Endothelial cell of umbilical vein (primary cell): ENCODE results near the gene NUP153. TPM values are rescaled to one million over a fixed set of nuclear protein-coding genes. Genes with fewer than 3 reads are reported as not detected.

Source experiments
- BruUV-seq: library from RNA; stranded (reverse); fragments of 400-500 nt; replicated peaks from 2 replicates; lab custom pipeline; 2021; lab: Mats Ljungman, UMichigan
- CTCF ChIA-PET: fragments of 300-600, 350-600 bp; sonication (Branson Sonifier 250); formaldehyde crosslinking; loops from one replicate; lab custom pipeline; 2021; ENCODE audit warnings: antibody characterized with exemption, inconsistent platforms; lab: Charles Lee
- POLR2A ChIA-PET: fragments of 300-600, 350-600 bp; sonication (Branson Sonifier 250); formaldehyde crosslinking; loops from one replicate; lab custom pipeline; 2021; ENCODE audit warnings: antibody characterized with exemption, inconsistent platforms; lab: Charles Lee
- DNase-seq: peaks from one replicate; pipeline ENCODE4 v3.0.0-alpha.2; 2011; ENCODE audit warnings: low read depth, low spot score
- FAIRE-seq: peaks from 2 replicates; lab custom pipeline; 2011; peaks lifted over from hg19 to GRCh38; lab: Jason Lieb, UNC
- H2AFZ ChIP-seq: 2 replicates; pipeline ENCODE4 v1.6.0; 2012; ENCODE audit warnings: low read depth, low read length, control low read depth, inconsistent platforms
- H3K27ac ChIP-seq: 2 replicates; pipeline ENCODE4 v1.5.1; 2011; ENCODE audit warnings: low read depth, mild to moderate bottlenecking, control low read depth, low read length, moderate library complexity; ENCODE audit not compliant: insufficient read depth
- H3K27me3 ChIP-seq, 2 experiments: 2 replicates each; pipeline versions ENCODE4 v1.6.0 to v1.6.1; 2011; ENCODE audit warnings: low read length in 2 of 2, mixed read lengths in 1 of 2; ENCODE audit not compliant: control insufficient read depth in 2 of 2, insufficient read depth in 2 of 2
- H3K36me3 ChIP-seq, 2 experiments: 2 replicates in 1 of 2; 3 replicates in 1 of 2; pipeline ENCODE4 v1.5.1; 2011; ENCODE audit warnings: low read length in 2 of 2, mild to moderate bottlenecking in 1 of 2, moderate library complexity in 1 of 2; ENCODE audit not compliant: control insufficient read depth in 2 of 2, insufficient read depth in 2 of 2; ENCODE audit errors: extremely low read depth in 1 of 2
- H3K4me1 ChIP-seq: 3 replicates; pipeline ENCODE4 v1.5.1; 2011; ENCODE audit warnings: mild to moderate bottlenecking, low read length; ENCODE audit not compliant: control insufficient read depth, insufficient read depth; ENCODE audit errors: extremely low read depth
- H3K4me2 ChIP-seq: 2 replicates; pipeline ENCODE4 v1.6.1; 2011; ENCODE audit warnings: low read length, control low read depth, mixed read lengths; ENCODE audit not compliant: insufficient read depth
- H3K4me3 ChIP-seq, 3 experiments: fragments of 200-600 bp in 1 of 3; sonication (generic), shearing (Covaris generic) in 1 of 3; replicated peaks in 1 of 3; 2 replicates each; pipeline ENCODE4 v1.5.1; 2011 to 2016; ENCODE audit warnings: control low read depth in 3 of 3, low read length in 3 of 3, mild to moderate bottlenecking in 2 of 3, inconsistent platforms in 1 of 3, low read depth in 1 of 3, moderate library complexity in 1 of 3; ENCODE audit not compliant: insufficient read depth in 1 of 3
- H3K79me2 ChIP-seq: 2 replicates; pipeline ENCODE4 v1.6.0; 2012; ENCODE audit warnings: low read length, inconsistent platforms; ENCODE audit not compliant: control insufficient read depth, insufficient read depth
- H3K9ac ChIP-seq: replicated peaks from 2 replicates; pipeline ENCODE3; 2011; ENCODE audit warnings: low read length, control low read depth; ENCODE audit not compliant: insufficient read depth; ENCODE audit errors: extremely low read depth
- H3K9me1 ChIP-seq: replicated peaks from 3 replicates; pipeline ENCODE4 v1.6.0; 2011; ENCODE audit warnings: mild to moderate bottlenecking, low read length; ENCODE audit not compliant: control insufficient read depth, insufficient read depth; ENCODE audit errors: extremely low read depth
- H3K9me3 ChIP-seq: replicated peaks from 2 replicates; pipeline ENCODE4 v1.5.1; 2012; ENCODE audit warnings: low read length, inconsistent platforms; ENCODE audit not compliant: control insufficient read depth, insufficient read depth
- H4K20me1 ChIP-seq: replicated peaks from 2 replicates; pipeline ENCODE3; 2011; ENCODE audit warnings: mild to moderate bottlenecking, low read length; ENCODE audit not compliant: control insufficient read depth, insufficient read depth; ENCODE audit errors: extremely low read depth
- CTCF ChIP-seq, 2 donors: IDR thresholded peaks; 1 replicate in 1 of 2; 2 replicates in 1 of 2; pipeline ENCODE4 v1.5.1; 2011; ENCODE audit warnings: low read length in 2 of 2, mild to moderate bottlenecking in 2 of 2, moderate library complexity in 2 of 2, control low read depth in 1 of 2, inconsistent platforms in 1 of 2, low read depth in 1 of 2; ENCODE audit not compliant: insufficient read depth in 1 of 2; ENCODE audit errors: extremely low read depth in 1 of 2
- EZH2 ChIP-seq: IDR thresholded peaks from 2 replicates; pipeline ENCODE4 v1.6.1; 2012; ENCODE audit warnings: borderline replicate concordance, low read depth, mild to moderate bottlenecking, moderate library complexity, low read length, inconsistent platforms; ENCODE audit not compliant: severe bottlenecking
- FOS ChIP-seq: IDR thresholded peaks from 2 replicates; pipeline ENCODE4 v1.6.1; 2011; ENCODE audit warnings: mild to moderate bottlenecking, low read length, moderate library complexity, borderline replicate concordance; ENCODE audit not compliant: insufficient read depth
- GATA2 ChIP-seq: IDR thresholded peaks from 2 replicates; pipeline ENCODE4 v1.7.0; 2011; ENCODE audit warnings: low read depth, mild to moderate bottlenecking, moderate library complexity, mixed read lengths, low read length; ENCODE audit not compliant: insufficient read length, insufficient read depth
- JUN ChIP-seq: IDR thresholded peaks from 2 replicates; pipeline ENCODE4 v1.6.1; 2011; ENCODE audit warnings: borderline replicate concordance, low read depth; ENCODE audit not compliant: insufficient read length, insufficient read depth
- MAX ChIP-seq: IDR thresholded peaks from 2 replicates; pipeline ENCODE4 v1.6.1; 2011; ENCODE audit not compliant: insufficient read depth, insufficient read length
- MYC ChIP-seq: IDR thresholded peaks from one replicate; pipeline ENCODE4 v1.6.1; 2011; ENCODE audit warnings: mild to moderate bottlenecking, low read depth, low read length
- POLR2A ChIP-seq: IDR thresholded peaks from 2 replicates; pipeline ENCODE4 v1.6.1; 2012; ENCODE audit warnings: low read depth, mild to moderate bottlenecking, control low read depth, low read length
- POLR2AphosphoS5 ChIP-seq: IDR thresholded peaks from 2 replicates; pipeline ENCODE4 v1.6.1; 2012; ENCODE audit warnings: low read depth, mild to moderate bottlenecking, control low read depth, low read length, moderate library complexity; ENCODE audit not compliant: insufficient read depth
- dilution Hi-C: fragments of 300-500 bp; cut with MboI; formaldehyde crosslinking; loops from one replicate; pipeline ENCODE4 v1.15.0; 2019; ENCODE audit warnings: low sequenced_read_pairs; ENCODE audit not compliant: extremely low pct_ligation_motif_present
- intact Hi-C: fragments of 100-400 bp; cut with micrococcal nuclease; formaldehyde crosslinking; loops from one replicate; pipeline ENCODE4 v1.10.0; 2022
- polyA plus RNA-seq, 4 experiments: library from polyadenylated mRNA; depleted of rRNA in 3 of 4; stranded (reverse) in 3 of 4; unstranded in 1 of 4; fragments of >200 nt; gene quantifications; 2 replicates each; pipeline versions ENCODE4 v1.2.1 to v1.2.3, GENCODE V29; 2011 to 2012; ENCODE audit warnings: missing spikeins in 1 of 4
- total RNA-seq: library from RNA; stranded (reverse); gene quantifications from 2 replicates; pipeline ENCODE4 v1.2.3, GENCODE V29; 2021

Gene NUP153
- total and polyA plus RNA-seq, 2 donors (not counting 3 experiments of a cell fraction or from before 2014, with no cell fraction given): 22.0 to 51.0 TPM

GRCh38 chr6:17663226-17663625, 43.5 kb downstream of the NUP153 start:
- intact Hi-C loops (no loop called here), dilution Hi-C loops (no loop called here)
- no peak overlapping the region for H3K4me2 ChIP-seq
- POLR2A ChIA-PET: no interaction called here
- no peaks in the 10 kb centered on the region for H3K9me3 ChIP-seq
- H3K27me3 ChIP-seq: no peaks in the 10 kb centered on the region
- CTCF ChIA-PET: no interaction called here
- no peaks in the 10 kb centered on the region for H3K4me1 ChIP-seq
- H3K27ac ChIP-seq: no peak overlapping the region
- no peaks in the 10 kb centered on the region for H4K20me1 ChIP-seq
- peaks cover 44% of the 10 kb centered on the region for H3K79me2 ChIP-seq
- no peak overlapping the region for H3K4me3 ChIP-seq
- TF ChIP-seq GATA2 (no peak), JUN (no peak), EZH2 (no peak), FOS (no peak), MAX (no peak), POLR2A (no peak), POLR2AphosphoS5 (no peak), MYC (no peak)
- no peaks in the 10 kb centered on the region for H3K9me1 ChIP-seq
- no peak for DNase-seq
- no peak overlapping the region for H3K9ac ChIP-seq
- BruUV-seq: no TSS peak
- FAIRE-seq: no peak
- H3K36me3 ChIP-seq: peaks cover 13 to 24% of the 10 kb centered on the region in 2 experiments
- H2AFZ ChIP-seq: no peak overlapping the region

- H3K27me3 ChIP-seq: no peaks in the 10 kb centered on the region
- no peak for FAIRE-seq
- H3K79me2 ChIP-seq: peaks cover 50% of the 10 kb centered on the region
- H3K9ac ChIP-seq: no peak overlapping the region
- no peaks in the 10 kb centered on the region for H4K20me1 ChIP-seq
- TF ChIP-seq MYC (no peak), FOS (no peak), EZH2 (no peak), MAX (no peak), GATA2 (no peak), JUN (no peak), CTCF (IDR thresholded peaks at IDR 0.05; ENCODE audit: extremely low read depth in 1 of 2, insufficient read depth in 1 of 2, low read depth in 1 of 2, low read length in 2 of 2) (no peak), POLR2A (no peak), POLR2AphosphoS5 (no peak)
- DNase-seq: no peak
- no peak overlapping the region for H3K4me3 ChIP-seq
- POLR2A ChIA-PET: no interaction called here
- dilution Hi-C loops: no loop called here
- H3K9me3 ChIP-seq: no peaks in the 10 kb centered on the region
- H2AFZ ChIP-seq: no peak overlapping the region
- no peaks in the 10 kb centered on the region for H3K4me1 ChIP-seq
- no TSS peak for BruUV-seq
- H3K9me1 ChIP-seq: no peaks in the 10 kb centered on the region
- no peak overlapping the region for H3K27ac ChIP-seq
- CTCF ChIA-PET: no interaction called here
- intact Hi-C loops: no loop called here
- peaks cover 13 to 24% of the 10 kb centered on the region in 2 experiments for H3K36me3 ChIP-seq
- no peak overlapping the region for H3K4me2 ChIP-seq
Measured at GRCh38 chr6:17662585-17662984, 44.1 kb downstream of the NUP153 start.
